Central memory CD8-positive, alpha-beta T cell (primary cell): Measurements from ENCODE around the gene SMAD4.
A peak's percentile ranks its signal among the peaks of the same experiment; 100 is the strongest.

Experiments used
- ATAC-seq: fragments of 150-1000 bp; cut with Tn5 transposase; replicated peaks from 2 replicates; pipeline ENCODE4 v1.10.0; 2022; ENCODE audit warnings: mild to moderate bottlenecking, moderate FRiP score, moderate number of reproducible peaks; ENCODE audit not compliant: poor library complexity, severe bottlenecking; ENCODE audit errors: extremely low read depth
- DNase-seq, 2 donors: peaks; one replicate each; pipeline ENCODE4 v3.0.0; 2021; ENCODE audit warnings: low spot score in 2 of 2
- H3K27ac Mint-ChIP-seq: one replicate; pipeline ENCODE4 v1.8.0; 2022; ENCODE audit warnings: low read depth, mild to moderate bottlenecking, moderate library complexity, mixed read lengths
- H3K27me3 Mint-ChIP-seq: one replicate; pipeline ENCODE4 v1.8.0; 2022; ENCODE audit warnings: mixed read lengths
- H3K36me3 Mint-ChIP-seq: one replicate; pipeline ENCODE4 v1.8.0; 2022; ENCODE audit warnings: mild to moderate bottlenecking, moderate library complexity, mixed read lengths; ENCODE audit not compliant: insufficient read depth
- H3K4me1 Mint-ChIP-seq: one replicate; pipeline ENCODE4 v1.8.0; 2022; ENCODE audit warnings: mixed read lengths
- H3K4me3 Mint-ChIP-seq: one replicate; pipeline ENCODE4 v1.8.0; 2022; ENCODE audit warnings: mild to moderate bottlenecking, moderate library complexity, mixed read lengths
- H3K9me3 Mint-ChIP-seq: one replicate; pipeline ENCODE4 v1.8.0; 2022; ENCODE audit warnings: mixed read lengths

The SMAD4 gene

DNA sequence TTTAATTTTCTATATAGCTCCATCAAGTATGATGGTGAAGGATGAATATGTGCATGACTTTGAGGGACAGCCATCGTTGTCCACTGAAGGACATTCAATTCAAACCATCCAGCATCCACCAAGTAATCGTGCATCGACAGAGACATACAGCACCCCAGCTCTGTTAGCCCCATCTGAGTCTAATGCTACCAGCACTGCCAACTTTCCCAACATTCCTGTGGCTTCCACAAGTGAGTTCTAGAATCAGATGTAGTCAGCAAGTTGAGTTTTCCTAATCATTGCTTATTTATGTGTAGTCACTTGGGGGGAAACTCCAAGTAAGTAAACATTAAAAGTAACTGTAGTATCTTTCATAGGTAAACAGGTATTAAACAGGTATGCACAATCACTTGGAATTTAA is 24.8 kb downstream of the SMAD4 start:
- Mint-ChIP-seq H3K4me3 (no peak overlapping the region), H3K9me3 (no peaks in the 10 kb centered on the region), H3K36me3 (peaks cover 47% of the 10 kb centered on the region), H3K4me1 (peaks cover 24% of the 10 kb centered on the region), H3K27me3 (no peaks in the 10 kb centered on the region), H3K27ac (no peak overlapping the region)
- no peak for ATAC-seq
- no peak for DNase-seq

DNA sequence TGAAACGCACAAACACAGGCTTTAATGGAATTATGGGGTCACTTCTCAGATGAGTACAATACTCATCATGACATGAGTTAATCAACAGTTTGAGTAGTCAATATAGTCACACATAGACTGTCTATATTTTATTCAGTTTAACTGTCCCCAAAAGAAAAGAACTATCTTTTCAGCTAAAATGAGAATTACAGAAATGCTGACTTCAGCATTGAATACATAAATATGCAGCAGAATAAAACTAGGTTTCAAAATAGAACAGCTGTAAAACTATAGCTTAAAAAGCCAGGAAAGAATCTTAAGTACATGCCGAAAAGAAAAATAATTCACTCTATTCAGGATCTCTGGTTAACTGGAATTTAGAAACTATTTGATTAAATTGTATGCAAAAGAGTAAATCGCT is 30.0 kb downstream of the SMAD4 start:
- Mint-ChIP-seq H3K9me3 (no peaks in the 10 kb centered on the region), H3K27ac (no peak overlapping the region), H3K4me1 (peaks cover 11% of the 10 kb centered on the region), H3K36me3 (peaks cover 51% of the 10 kb centered on the region), H3K27me3 (no peaks in the 10 kb centered on the region), H3K4me3 (no peak overlapping the region)
- ATAC-seq (no peak), DNase-seq (no peak)

DNA sequence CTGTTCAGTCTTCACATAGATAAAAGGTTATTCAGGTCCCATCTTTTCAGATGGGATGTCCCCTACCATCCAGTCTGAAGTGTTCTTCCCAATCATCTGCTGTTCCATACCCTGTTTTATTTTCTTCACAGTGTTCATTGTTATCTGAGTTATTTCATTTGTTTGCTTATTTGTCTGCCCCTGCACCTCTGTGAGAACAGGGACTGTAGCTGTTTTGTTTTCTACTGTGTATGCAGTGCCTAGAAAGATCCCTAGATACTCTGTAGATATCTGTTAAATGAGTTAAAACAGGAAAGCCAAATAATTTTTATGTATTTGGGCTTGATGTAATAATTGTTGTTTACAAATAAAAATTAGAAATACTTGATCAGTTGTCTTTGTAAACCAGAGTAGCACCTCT is 34.2 kb downstream of the SMAD4 start:
- DNase-seq (no peak), ATAC-seq (no peak)
- Mint-ChIP-seq H3K36me3 (peaks cover 48% of the 10 kb centered on the region), H3K4me1 (peaks cover 16% of the 10 kb centered on the region), H3K27me3 (no peaks in the 10 kb centered on the region), H3K27ac (no peak overlapping the region), H3K4me3 (no peak overlapping the region), H3K9me3 (no peaks in the 10 kb centered on the region)

DNA sequence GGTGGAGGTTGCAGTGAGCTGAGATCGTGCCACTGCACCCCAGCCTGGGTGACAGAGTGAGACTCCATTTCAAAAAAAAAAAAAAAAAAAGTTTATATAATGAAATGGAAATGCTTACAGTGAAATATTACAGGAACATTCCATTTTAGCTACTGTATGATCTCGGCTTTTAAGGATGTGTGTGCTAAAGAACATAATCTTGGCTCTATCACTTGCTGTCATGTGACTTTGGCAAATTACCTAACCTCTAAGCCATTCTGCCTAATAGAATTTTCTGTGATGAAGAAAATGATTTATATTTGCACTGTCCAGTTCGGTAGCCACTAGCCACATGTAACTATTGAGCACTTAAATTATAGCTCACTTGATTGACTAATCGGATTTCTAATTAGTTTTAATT is 36.3 kb downstream of the SMAD4 start:
- no peak for DNase-seq
- no peak for ATAC-seq
- Mint-ChIP-seq H3K27ac (no peak overlapping the region), H3K4me1 (peaks cover 27% of the 10 kb centered on the region), H3K27me3 (no peaks in the 10 kb centered on the region), H3K4me3 (no peak overlapping the region), H3K9me3 (no peaks in the 10 kb centered on the region), H3K36me3 (peaks cover 47% of the 10 kb centered on the region)

DNA sequence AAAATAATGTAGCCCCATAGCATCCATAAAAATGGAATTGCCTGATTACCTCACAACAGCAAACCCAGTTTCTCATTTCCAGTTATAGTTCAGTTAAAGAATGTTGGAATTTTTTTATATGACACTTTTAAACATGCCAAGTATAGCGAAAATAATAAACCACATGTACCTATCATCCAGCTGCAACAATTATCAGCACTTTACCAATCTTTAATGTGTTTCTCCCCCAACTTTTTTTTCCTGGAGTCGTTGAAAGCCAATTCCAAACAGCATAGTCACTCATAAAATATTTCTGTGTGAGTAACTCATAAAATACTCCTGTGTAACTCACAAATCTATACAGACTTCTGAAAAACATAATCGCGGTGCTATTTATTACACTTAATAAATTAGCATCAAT is 38.1 kb downstream of the SMAD4 start:
- H3K4me3 Mint-ChIP-seq = no peak overlapping the region
- ATAC-seq = no peak
- peaks cover 41% of the 10 kb centered on the region for H3K36me3 Mint-ChIP-seq

DNA sequence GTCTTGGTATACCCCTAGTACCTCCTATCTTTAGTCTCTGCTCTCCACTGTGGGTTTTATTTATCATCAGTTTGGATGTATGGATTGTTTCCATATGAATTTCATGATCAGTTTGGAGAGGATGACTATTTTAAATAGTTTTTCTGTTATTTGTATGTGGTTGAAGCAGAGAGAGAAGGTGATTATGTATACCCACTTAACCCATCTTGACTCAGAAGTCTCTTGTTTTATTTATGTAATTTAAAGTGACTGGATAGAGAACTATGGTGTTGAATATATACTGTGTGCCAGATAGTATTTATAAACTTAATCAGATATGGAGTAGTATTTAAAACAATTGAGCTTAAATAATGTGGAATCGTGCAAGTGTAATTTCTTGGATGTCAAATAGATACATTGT is 39.9 kb downstream of the SMAD4 start:
- ATAC-seq = no peak
- Mint-ChIP-seq H3K27me3 (no peaks in the 10 kb centered on the region), H3K27ac (peak overlapping the region; percentile 33), H3K9me3 (no peaks in the 10 kb centered on the region), H3K36me3 (peaks cover 44% of the 10 kb centered on the region), H3K4me3 (no peak overlapping the region), H3K4me1 (peaks cover 55% of the 10 kb centered on the region)
- no peak for DNase-seq

More for the DNA sequence above, 38.1 kb downstream of the SMAD4 start:
- H3K27ac Mint-ChIP-seq = no peak overlapping the region
- no peaks in the 10 kb centered on the region for H3K27me3 Mint-ChIP-seq
- no peaks in the 10 kb centered on the region for H3K9me3 Mint-ChIP-seq
- DNase-seq = no peak
- peaks cover 43% of the 10 kb centered on the region for H3K4me1 Mint-ChIP-seq

DNA sequence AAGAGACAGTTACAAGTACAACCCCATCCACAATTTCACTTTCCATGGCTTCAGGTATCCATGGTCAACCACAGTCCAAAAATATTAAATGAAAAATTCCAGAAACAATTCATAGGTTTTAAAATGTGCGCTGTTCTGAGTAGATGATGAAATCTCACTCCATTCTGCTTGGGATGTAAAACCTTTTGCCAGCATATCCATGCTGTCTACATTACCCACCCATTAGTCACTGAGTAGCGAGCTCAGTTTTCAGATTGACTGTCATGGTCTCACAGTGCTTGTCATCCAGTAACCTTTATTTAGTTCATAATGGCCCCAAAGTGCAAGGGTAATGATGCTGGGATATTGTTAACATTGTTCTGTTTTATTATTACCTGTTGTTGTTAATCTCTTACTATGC is 40.5 kb downstream of the SMAD4 start:
- no peaks in the 10 kb centered on the region for H3K27me3 Mint-ChIP-seq
- peaks cover 40% of the 10 kb centered on the region for H3K36me3 Mint-ChIP-seq
- H3K9me3 Mint-ChIP-seq = no peaks in the 10 kb centered on the region
- no peak overlapping the region for H3K4me3 Mint-ChIP-seq
- no peak overlapping the region for H3K27ac Mint-ChIP-seq
- DNase-seq (no peak), ATAC-seq (no peak)
- H3K4me1 Mint-ChIP-seq = peaks cover 58% of the 10 kb centered on the region

DNA sequence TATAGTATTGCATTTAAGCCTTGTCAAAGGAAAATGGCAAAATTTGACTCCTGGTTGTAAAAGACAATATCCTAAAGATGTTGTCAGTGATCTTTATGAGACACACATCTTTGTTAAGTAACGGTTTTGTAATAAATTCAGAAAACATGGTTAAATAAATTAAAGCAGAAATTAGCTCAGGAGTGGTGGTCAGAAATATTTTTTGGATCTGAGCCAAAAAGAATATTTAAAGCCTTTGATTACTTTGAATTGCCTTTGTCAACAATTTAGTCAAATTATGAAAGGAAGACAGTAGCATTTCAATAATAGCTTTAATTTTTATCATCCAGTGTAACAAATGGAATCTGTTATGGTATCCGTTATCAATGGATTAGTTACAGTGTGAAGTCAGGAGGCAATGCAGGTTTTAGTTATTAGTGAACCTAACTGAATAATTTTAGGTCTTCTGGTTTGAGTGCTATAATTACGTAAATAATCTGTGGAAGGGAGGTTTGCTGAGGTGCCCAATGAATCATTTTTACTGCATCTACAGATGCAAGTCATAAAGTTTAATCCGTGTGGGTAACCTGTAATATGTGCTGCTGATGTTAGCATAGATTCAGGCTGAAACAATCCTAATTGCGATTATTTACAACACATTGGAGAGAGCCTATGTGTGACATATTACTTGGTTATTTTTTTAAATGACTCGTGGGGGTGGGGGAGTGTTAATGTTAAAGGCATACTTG is 42.7 kb downstream of the SMAD4 start:
- H3K9me3 Mint-ChIP-seq = no peaks in the 10 kb centered on the region
- no peak for ATAC-seq
- H3K27ac Mint-ChIP-seq = peak overlapping the region; percentile 69
- H3K27me3 Mint-ChIP-seq = no peaks in the 10 kb centered on the region
- H3K4me3 Mint-ChIP-seq = no peak overlapping the region
- DNase-seq = no peak
- peaks cover 50% of the 10 kb centered on the region for H3K36me3 Mint-ChIP-seq
- H3K4me1 Mint-ChIP-seq = peaks cover 58% of the 10 kb centered on the region

DNA sequence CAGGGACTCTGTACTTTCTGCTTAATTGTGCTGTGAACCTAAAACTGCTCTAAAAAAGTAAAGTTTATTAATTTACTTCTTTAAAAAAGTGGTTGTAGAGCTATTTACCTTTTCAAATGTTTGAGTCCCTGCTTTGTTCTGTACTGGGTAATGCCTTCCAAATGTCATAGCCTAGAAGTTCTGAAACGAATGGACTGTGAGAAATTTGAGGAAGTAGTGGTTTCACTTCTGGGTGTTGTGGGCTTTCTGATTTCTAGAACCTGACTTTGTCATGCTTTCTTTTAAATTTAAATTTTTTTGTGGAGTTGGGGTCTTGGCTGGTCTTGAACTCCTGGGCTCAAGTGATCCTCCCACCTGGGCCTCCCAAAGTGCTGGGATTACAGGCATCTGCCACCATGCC is 44.6 kb downstream of the SMAD4 start:
- peaks cover 52% of the 10 kb centered on the region for H3K4me1 Mint-ChIP-seq
- peak overlapping the region; percentile 29 for H3K27ac Mint-ChIP-seq
- H3K4me3 Mint-ChIP-seq = no peak overlapping the region

DNA sequence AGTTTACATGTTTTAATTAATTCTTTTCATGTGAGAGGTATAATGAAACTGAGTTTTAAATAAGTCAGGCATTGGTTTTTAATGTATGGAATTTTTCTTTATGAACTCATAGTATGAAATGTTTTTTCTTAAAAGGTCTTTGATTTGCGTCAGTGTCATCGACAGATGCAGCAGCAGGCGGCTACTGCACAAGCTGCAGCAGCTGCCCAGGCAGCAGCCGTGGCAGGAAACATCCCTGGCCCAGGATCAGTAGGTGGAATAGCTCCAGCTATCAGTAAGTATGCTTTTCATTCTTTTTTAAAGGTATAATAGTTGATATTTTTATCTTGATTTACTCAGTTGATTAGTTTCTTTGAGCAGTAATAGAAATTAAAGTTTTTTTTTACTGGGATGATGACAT is 46.5 kb downstream of the SMAD4 start:
- no peak overlapping the region for H3K4me3 Mint-ChIP-seq
- DNase-seq (no peak), ATAC-seq (no peak)
- no peaks in the 10 kb centered on the region for H3K9me3 Mint-ChIP-seq
- H3K4me1 Mint-ChIP-seq = peaks cover 40% of the 10 kb centered on the region
- H3K36me3 Mint-ChIP-seq = peaks cover 60% of the 10 kb centered on the region
- H3K27me3 Mint-ChIP-seq = no peaks in the 10 kb centered on the region
- no peak overlapping the region for H3K27ac Mint-ChIP-seq

More for the DNA sequence above, 44.6 kb downstream of the SMAD4 start:
- H3K27me3 Mint-ChIP-seq = no peaks in the 10 kb centered on the region
- ATAC-seq (no peak), DNase-seq (no peak)
- H3K9me3 Mint-ChIP-seq = no peaks in the 10 kb centered on the region
- H3K36me3 Mint-ChIP-seq = peaks cover 56% of the 10 kb centered on the region

DNA sequence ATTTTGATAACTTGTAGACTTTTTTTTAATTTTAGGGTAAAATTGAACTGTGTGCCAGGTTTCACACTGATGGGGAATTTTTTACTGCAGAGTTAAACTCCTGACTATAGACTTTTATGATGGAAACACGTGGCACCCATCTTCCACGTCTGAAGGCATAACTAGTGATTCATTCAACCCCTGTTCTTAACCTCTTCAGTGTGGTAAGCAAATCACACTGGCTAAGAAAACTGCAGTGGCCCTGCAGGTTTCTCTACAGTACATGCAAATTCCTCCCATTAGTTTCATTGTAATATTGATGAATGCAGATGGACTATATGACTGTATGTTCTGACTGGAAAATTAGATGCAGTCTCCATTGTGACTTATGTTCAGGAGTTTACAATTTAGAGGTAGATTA is 47.2 kb downstream of the SMAD4 start:
- no peaks in the 10 kb centered on the region for H3K27me3 Mint-ChIP-seq
- no peak for DNase-seq
- peaks cover 58% of the 10 kb centered on the region for H3K36me3 Mint-ChIP-seq
- H3K9me3 Mint-ChIP-seq = no peaks in the 10 kb centered on the region
- H3K4me3 Mint-ChIP-seq = no peak overlapping the region
- ATAC-seq = no peak
- H3K27ac Mint-ChIP-seq = no peak overlapping the region
- peaks cover 36% of the 10 kb centered on the region for H3K4me1 Mint-ChIP-seq

DNA sequence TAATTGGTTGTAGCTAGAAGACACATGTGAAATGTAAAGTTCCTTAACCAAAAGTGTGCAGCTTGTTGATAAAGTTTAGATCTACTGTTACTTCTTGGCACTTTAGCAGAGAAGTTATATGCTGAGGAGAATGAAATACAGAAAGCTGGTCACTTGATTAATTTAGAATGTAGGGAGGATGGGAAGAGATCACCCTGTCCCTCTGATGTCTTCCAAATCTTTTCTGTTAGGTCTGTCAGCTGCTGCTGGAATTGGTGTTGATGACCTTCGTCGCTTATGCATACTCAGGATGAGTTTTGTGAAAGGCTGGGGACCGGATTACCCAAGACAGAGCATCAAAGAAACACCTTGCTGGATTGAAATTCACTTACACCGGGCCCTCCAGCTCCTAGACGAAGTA is 48.0 kb downstream of the SMAD4 start:
- ATAC-seq = no peak
- Mint-ChIP-seq H3K27me3 (no peaks in the 10 kb centered on the region), H3K4me1 (peaks cover 27% of the 10 kb centered on the region), H3K9me3 (no peaks in the 10 kb centered on the region), H3K4me3 (no peak overlapping the region), H3K36me3 (peaks cover 55% of the 10 kb centered on the region), H3K27ac (no peak overlapping the region)
- no peak for DNase-seq

DNA sequence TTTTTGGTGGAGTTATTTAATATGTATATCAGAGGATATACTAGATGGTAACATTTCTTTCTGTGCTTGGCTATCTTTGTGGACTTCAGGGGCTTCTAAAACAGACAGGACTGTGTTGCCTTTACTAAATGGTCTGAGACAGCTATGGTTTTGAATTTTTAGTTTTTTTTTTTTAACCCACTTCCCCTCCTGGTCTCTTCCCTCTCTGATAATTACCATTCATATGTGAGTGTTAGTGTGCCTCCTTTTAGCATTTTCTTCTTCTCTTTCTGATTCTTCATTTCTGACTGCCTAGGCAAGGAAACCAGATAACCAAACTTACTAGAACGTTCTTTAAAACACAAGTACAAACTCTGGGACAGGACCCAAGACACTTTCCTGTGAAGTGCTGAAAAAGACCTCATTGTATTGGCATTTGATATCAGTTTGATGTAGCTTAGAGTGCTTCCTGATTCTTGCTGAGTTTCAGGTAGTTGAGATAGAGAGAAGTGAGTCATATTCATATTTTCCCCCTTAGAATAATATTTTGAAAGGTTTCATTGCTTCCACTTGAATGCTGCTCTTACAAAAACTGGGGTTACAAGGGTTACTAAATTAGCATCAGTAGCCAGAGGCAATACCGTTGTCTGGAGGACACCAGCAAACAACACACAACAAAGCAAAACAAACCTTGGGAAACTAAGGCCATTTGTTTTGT is 52.7 kb downstream of the SMAD4 start:
- ATAC-seq = no peak
- H3K36me3 Mint-ChIP-seq = peaks cover 45% of the 10 kb centered on the region
- DNase-seq = no peak
- H3K27ac Mint-ChIP-seq = peak overlapping the region; percentile 3
- H3K4me1 Mint-ChIP-seq = peaks cover 6% of the 10 kb centered on the region
- H3K4me3 Mint-ChIP-seq = no peak overlapping the region
- H3K9me3 Mint-ChIP-seq = no peaks in the 10 kb centered on the region
- H3K27me3 Mint-ChIP-seq = no peaks in the 10 kb centered on the region
